CD4-positive, alpha-beta T cell treated with Interferon alpha-2 for 1 hour (primary cell): Measurements from ENCODE around the gene IL17A.
A peak's percentile ranks its signal among the peaks of the same experiment; 100 is the strongest.
"Not testable (repeated sequence)": the region's sequence is repeated elsewhere in the genome, so short reads cannot be mapped to it uniquely, and the experiment has no call there.

ENCODE experiments used
- DNase-seq, 2 donors: peaks; one replicate each; pipeline ENCODE4 v3.0.0-alpha.2; 2020 to 2022

The IL17A gene

GRCh38 chr6:52164319-52165094, 21.7 kb upstream of the IL17A start:
- DNase-seq = no peak

DNA sequence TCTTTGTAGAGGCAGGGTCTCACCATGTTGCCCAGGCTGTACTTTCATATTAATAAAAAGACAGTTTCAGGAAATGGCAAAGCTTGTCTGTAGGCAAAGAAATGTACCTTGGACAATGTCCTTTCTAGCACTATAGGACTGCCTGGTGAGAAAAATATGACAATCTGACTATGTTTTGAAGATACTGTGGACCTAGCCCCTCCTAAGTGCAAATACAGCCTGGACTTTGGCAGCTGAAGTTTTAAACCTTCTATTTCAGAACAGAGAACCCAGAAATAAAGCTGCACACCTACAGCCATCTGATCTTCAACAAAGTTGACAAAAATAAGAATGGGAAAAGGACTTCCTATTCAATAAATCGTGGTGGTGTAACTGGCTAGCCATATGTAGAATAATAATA, 18.9 kb upstream of the IL17A start:
- DNase-seq = no peak

DNA sequence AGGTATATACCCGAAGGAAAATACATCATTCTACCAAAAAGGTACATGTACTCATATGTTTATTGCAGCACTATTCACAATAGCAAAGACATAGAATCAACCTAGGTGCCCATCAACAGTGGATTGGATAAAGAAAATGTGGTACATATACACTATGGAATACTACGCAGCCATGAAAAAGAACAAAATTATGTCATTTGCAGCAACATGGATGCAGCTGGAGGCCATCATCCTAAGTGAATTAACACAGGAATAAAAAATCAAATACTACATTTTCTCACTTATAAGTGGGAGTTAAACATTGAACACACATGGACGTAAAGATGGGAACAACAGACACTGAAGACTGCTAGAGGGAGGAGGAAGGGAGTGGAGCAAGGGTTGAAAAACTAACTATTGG, 17.8 kb upstream of the IL17A start:
- not testable (repeated sequence) for DNase-seq

DNA sequence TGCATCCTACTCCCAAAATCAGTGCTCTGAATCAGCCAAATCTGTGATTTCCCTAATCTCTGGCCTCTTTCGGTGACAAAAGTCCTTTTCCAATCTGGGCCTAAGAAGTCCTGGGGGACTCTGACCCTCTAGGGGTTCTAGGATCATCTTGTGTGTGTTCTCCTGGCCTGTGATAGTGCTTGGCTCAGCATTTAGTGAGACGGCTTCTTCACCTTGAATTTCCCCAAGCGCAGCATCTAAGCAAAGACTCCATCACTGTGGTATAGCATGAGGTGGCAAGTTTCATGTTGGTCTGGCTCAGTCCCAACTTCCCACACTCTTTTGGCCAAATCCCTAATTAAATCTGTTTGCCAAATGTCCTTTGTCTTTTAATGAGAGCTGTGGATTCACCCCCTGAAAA, 12.1 kb upstream of the IL17A start:
- no peak for DNase-seq

DNA sequence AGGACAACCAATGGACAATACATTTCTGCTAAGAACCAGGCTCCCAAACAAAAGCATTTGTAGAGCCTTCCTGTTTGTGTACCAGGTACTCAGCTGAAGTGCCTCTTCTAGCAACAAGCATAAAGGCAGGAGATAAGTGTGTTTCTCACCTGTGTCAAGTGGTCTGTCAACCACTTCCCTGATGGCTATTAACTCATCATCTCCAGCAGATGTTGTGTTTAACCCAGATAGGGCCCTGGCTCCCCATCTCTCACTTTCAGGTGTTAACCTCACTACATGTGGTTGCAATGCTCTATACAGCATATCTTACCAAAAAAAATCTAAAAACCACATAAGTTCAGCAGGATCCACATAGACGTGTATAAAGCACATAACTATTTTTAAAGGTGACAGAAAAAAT, 9.6 kb upstream of the IL17A start:
- peak in 1 of 2 donors; percentile 28 for DNase-seq

- no peak for DNase-seq
Measured at GRCh38 chr6:52177961-52178360, 8.2 kb upstream of the IL17A start.

DNA sequence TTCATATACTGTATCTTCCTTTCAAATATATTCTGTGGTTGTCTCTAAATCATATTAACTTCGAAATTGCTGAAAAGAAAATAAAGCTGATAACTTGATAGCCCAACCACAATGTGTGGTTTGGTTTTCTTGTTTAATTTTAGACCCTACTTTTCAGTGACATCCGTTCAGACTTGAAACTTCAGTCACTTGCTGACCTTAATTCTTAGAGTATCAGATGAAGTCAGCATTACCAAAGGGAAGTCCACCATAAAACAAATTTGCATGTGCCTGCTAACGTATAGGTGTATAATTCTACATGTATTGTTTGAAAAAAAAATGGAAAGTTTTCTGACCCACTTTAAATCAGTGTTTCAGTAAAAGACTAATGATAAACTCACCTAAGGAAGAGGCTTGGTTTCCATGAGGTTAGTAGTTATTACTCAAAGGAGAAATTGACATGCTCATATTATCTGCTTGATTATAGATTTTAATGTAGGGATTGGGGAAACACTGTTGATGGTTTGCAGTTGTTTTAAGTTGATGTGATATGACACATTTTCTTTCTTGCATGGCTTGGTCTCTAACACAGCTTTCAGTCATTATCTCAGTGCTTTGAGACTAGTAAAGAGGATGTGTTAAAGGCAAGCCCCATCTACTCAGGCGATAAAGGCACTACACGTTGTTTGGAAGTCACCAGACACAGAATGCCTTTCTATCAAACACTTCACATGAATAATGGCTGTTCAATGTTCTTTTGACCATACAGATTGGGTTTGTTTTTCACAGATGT, 5.2 kb upstream of the IL17A start:
- no peak for DNase-seq

- no peak for DNase-seq
Measured at GRCh38 chr6:52183131-52183713, 3.0 kb upstream of the IL17A start.

DNA sequence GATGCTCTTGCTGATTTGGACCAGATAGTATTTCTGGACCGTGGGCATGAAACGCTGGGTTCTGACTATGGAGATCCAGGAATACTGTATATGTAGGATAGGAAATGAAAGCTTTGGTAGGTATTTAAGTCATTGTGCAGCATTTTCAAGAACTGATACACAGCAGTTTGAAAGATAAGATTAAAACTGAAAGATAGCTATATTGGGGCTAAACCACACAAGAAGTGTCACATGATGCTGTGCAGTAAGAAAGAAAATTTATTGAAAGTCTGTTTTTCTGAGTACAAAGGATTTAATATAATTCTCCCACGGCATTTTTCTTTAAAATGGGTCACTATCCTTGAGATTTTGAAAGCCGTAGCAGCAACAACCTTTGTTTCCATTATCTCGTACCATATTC, 305 bp downstream of the IL17A start:
- DNase-seq = no peak

DNA sequence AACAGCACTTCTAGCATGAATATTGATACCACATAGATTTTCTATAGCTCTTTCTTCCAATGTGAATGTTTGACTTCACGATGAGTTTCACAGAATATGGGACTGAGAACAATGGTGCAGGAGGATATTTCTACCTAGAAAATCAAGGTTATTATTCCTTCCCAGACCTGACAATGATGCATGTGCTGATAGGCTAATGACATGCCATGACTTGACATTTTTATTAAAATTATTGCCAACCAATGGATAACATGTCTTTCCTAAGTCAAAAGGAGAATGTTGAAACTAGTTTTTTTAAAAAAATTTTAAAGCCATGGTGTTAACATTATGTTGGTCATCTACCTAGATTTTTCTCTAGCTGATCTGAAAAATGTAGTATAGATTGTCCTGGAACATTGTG, 923 bp downstream of the IL17A start:
- DNase-seq = no peak

- no peak for DNase-seq
Measured at GRCh38 chr6:52189974-52190373, 3.8 kb downstream of the IL17A start.

DNA sequence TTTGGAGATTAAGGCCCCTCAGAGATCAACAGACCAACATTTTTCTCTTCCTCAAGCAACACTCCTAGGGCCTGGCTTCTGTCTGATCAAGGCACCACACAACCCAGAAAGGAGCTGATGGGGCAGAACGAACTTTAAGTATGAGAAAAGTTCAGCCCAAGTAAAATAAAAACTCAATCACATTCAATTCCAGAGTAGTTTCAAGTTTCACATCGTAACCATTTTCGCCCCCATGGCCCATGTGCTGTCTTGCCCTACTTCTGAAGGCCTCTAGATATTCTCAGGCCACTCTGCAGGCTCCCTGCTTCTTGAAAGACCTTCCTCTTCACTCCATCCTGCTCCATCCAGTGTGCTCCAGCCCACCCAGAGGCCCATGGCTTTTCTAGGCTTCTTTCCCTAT, 4.2 kb downstream of the IL17A start:
- no peak for DNase-seq

- DNase-seq = no peak
Measured at GRCh38 chr6:52191824-52192223, 5.6 kb downstream of the IL17A start.

DNA sequence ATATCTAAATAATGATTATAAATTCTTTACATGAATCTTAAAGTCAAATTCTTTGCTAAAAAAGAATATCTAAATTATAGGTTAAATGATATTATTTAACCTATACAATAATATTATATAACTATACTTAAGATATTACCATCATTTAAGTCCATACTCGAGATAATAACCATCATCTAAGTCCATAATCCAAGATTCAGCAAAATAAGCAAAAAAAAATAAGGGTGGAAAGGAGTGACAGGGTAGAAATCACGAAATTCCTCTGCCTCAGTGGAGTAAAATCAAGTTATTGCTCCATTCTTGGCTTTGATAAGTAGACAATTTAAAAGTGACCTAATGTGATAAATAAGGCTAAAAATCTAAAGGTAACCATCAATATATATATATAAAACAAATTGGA, 9.7 kb downstream of the IL17A start:
- DNase-seq = no peak

GRCh38 chr6:52200088-52200487, 13.9 kb downstream of the IL17A start:
- DNase-seq = not testable (repeated sequence)

- no peak for DNase-seq
Measured at GRCh38 chr6:52201046-52201445, 14.9 kb downstream of the IL17A start.

DNA sequence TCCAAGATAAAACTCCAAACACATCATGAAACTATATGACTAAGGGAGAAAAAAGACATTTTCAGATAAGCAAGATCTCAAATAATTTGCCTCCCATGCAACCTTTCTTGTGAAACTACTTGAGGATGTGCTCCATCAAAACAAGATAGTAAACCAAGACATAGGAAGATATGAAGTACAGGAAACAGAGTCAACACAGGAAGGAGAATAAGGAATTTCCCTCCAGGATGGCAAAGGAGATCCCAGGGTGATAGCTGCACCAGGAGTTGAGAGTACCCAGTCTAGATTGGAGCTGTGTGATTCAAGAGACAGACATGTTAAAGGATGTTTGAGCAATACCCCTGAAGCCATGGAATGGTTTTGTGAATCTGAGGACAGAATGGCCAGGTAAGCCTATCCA, 15.3 kb downstream of the IL17A start:
- DNase-seq = no peak

GRCh38 chr6:52207066-52207465, 20.9 kb downstream of the IL17A start:
- DNase-seq = no peak

DNA sequence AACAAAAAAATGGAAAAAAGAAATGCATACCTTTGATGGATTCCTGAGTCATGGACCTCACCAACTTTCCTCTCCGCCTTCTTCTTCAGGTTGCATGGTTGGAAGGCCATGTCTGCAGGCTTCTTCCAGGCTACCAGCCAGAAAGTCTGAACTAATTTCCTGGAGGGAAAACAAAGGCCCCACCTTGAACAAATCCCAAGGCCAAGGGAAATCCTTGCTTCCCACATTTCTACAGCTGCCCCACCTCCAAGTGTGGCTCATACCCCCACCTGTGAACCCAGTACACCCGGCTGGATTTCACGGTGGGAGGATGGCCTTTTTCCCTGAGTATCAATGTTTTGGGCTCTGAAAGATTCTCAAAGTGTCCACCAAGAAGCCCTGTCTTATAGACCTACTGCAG, 22.4 kb downstream of the IL17A start:
- DNase-seq = no peak

GRCh38 chr6:52209770-52210169, 23.6 kb downstream of the IL17A start:
- DNase-seq = no peak

DNA sequence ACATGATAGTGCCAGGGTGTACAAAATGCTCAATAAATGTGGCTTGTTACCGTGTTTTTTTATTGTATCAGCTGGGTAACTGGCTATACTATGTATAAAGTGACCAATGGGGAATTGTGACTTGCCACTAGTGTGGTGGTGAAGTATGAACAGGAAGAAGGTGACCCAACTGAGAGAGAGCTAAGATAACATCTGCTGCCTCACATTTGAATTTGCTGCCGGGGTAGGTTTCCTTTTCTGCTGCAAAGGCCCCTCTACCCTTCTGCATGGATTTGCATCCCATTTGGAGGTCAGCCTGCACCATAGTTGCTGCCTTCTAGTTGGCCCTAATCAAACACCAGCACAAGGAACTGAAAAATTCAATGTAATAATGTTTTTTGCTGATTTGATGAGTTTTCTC, 24.1 kb downstream of the IL17A start:
- DNase-seq = no peak

- peak in 1 of 2 donors; percentile 14 for DNase-seq
Measured at GRCh38 chr6:52213127-52213526, 27.0 kb downstream of the IL17A start.

DNA sequence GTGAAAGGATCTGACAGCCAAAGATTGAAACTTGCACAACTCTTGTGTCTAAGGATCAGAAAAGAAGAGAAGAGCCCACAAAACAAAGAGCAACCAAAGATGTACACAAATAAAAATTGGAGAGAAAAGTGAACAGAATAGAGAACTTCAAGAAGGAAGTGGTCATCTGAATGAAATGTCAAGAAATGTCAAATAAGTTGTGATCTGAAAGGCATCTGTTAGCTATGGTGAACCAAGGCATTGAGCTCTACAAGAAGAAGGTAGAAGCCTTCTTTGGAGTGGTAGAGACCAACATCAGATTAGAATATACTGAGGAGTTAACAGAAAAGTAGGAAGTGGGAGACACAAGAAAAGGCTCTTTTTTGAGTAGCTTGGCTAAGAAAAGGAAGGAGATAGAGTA, 29.6 kb downstream of the IL17A start:
- DNase-seq = no peak

DNA sequence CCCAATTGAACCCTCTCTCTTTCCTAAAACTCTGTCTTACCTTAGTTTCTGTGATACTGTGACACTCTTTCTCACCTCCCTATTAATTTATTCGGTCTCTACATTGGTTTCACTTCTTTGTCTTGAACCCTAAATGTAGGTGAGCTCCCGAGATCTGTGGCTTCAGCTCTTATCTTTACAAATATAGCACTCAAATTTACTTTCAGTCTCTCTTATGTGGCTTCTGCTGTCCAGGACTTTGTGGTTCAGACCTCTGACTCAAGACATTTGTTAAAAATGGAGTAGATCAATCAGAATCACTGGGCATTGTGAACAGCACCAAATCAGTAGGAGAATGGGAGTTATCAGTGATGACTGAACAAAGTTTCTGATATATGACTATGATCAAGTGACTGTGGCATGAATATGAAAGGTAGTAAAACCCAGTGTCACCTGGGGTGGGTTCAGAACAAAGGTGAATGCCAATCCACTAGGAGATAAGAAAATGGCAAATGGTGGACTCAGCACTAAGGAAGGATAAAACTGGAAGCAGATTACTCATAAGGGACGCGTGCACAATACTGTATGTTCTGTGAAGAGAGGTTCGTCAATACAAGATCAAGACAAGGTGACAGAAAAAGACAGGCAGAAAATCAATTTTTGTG, 30.9 kb downstream of the IL17A start:
- no peak for DNase-seq
